Measurements from ENCODE around the gene USP1. TPM values are rescaled to one million over a fixed set of nuclear protein-coding genes. Genes with fewer than 3 reads are reported as not detected.

The USP1 gene
- total RNA-seq, 4 donors from 2014 or later, result 16.9 to 93.5 (median 41.5) TPM

DNA sequence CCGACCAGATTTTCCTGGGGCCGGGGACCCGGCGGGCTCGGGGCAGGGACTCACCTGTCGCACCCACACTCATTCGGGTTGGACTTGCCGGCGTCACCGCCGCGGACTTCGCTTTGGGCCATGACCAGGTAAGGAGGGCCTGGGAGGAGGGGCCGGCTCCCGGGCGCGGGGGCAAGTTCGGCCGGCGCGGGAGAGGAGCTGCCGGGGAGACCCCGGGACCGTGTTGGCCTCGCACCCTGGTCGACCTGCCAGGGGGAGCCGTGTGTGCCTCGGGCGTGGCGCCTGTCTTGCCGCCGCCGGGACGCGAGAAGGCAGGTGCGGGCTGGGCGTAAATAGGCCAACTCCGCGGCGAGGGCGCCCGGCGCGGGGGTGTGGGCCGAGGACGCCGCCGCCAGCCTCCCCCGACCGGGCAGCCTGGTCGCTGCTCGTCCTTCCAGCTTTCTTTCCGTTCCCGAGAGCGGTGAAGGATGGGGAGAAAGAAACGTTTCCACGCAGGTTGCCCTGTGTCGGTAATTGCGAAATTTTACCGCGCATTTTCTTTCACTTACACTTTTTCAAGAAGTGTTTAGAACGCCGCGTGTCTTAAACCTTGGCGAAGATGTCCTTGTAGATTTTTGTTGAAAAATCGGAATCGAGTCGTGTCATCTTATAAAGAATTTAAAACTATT is 558 bp downstream of the USP1 start:
- DNase-seq, result peak in 1 of 2 donors; percentile 40
- no peaks in the 10 kb centered on the region for H3K36me3 ChIP-seq
- H3K27ac ChIP-seq, result peak overlapping the region; percentile 98 to 99
- intact Hi-C loops (cut with DNase I; ENCODE audit: low total_unique reads), result no loop called here
- peak overlapping the region; percentile 94 to 98 for H3K4me3 ChIP-seq
- H3K4me1 ChIP-seq, result peaks cover 0 to 5% of the 10 kb centered on the region in 2 donors
- no peaks in the 10 kb centered on the region for H3K27me3 ChIP-seq
- H3K9me3 ChIP-seq, result no peaks in the 10 kb centered on the region
- no peak for TF ChIP-seq POLR2A (IDR thresholded peaks at IDR 0.05)

DNA sequence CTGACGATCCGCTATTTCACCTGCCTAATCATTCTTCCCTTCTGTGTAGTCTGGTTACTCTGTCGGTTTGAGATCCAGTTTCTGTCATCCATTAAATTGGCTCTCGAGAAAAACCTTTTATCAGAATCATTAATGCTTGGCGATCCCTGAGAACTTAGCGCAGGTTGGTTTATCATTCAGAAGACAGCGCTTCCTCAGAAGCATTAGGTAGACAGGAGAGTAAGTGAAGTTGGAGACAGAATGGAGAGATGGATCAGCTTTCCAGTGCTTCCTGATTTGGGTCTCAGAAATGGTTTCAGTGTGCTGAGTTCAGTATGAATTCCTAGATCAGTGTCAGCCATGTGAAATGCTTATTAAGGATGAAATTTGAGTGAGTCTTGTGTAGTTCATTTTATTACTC is 1.3 kb downstream of the USP1 start:
- Histone ChIP-seq H3K4me1 (peaks cover 0 to 5% of the 10 kb centered on the region in 2 donors), H3K27ac (peak overlapping the region; percentile 98 to 99), H3K36me3 (no peaks in the 10 kb centered on the region), H3K4me3 (peak overlapping the region; percentile 94 to 98), H3K9me3 (no peaks in the 10 kb centered on the region), H3K27me3 (no peaks in the 10 kb centered on the region)
- intact Hi-C loops (cut with DNase I; ENCODE audit: low total_unique reads), result no loop called here
- DNase-seq, result no peak
- TF ChIP-seq POLR2A (IDR thresholded peaks at IDR 0.05), result no peak
- TF ChIP-seq, protein P1, sequence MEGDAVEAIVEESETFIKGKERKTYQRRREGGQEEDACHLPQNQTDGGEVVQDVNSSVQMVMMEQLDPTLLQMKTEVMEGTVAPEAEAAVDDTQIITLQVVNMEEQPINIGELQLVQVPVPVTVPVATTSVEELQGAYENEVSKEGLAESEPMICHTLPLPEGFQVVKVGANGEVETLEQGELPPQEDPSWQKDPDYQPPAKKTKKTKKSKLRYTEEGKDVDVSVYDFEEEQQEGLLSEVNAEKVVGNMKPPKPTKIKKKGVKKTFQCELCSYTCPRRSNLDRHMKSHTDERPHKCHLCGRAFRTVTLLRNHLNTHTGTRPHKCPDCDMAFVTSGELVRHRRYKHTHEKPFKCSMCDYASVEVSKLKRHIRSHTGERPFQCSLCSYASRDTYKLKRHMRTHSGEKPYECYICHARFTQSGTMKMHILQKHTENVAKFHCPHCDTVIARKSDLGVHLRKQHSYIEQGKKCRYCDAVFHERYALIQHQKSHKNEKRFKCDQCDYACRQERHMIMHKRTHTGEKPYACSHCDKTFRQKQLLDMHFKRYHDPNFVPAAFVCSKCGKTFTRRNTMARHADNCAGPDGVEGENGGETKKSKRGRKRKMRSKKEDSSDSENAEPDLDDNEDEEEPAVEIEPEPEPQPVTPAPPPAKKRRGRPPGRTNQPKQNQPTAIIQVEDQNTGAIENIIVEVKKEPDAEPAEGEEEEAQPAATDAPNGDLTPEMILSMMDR (IDR thresholded peaks at IDR 0.05), result no peak

DNA sequence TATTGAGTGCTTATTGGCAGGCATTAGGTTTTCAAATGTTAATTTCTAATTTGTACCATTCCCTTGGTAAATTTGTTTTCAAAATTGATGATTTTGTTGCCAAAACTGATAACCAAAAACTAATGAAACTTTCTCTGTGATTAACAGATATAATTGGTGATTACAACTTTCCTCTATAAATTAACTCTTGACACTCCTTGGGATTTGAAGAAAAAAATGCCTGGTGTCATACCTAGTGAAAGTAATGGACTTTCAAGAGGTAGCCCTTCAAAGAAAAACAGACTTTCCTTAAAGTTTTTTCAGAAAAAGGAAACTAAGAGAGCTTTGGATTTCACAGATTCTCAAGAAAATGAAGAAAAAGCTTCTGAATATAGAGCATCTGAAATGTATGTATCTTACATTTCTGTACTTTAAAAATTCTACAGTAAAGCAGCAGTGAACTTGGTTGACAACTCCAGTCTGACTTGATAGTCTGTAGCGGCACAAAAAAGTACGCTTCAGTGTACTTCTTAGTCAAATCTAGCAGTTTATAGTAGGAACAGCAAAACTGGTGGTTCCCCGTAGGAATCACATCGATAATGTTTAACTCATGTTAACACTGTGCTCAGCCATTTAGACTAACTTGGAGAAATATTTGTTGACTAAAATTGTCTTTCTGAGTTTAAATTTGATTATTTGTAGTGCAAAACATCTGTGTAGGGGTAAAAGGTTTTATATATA is 3.0 kb downstream of the USP1 start:
- no peaks in the 10 kb centered on the region for H3K36me3 ChIP-seq
- H3K27me3 ChIP-seq, result no peaks in the 10 kb centered on the region
- no peak overlapping the region for H3K4me3 ChIP-seq
- no peak for DNase-seq
- H3K4me1 ChIP-seq, result peaks cover 0 to 5% of the 10 kb centered on the region in 2 donors
- intact Hi-C loops (cut with DNase I; ENCODE audit: low total_unique reads), result no loop called here
- no peaks in the 10 kb centered on the region for H3K9me3 ChIP-seq
- no peak for TF ChIP-seq POLR2A (IDR thresholded peaks at IDR 0.05)
- H3K27ac ChIP-seq, result no peak overlapping the region

- no peak for DNase-seq
- H3K4me1 ChIP-seq, result no peaks in the 10 kb centered on the region
- H3K27ac ChIP-seq, result no peak overlapping the region
- TF ChIP-seq, protein P1 (IDR thresholded peaks at IDR 0.05), result no peak
- no peak for TF ChIP-seq POLR2A (IDR thresholded peaks at IDR 0.05)
- no peaks in the 10 kb centered on the region for H3K9me3 ChIP-seq
- no peaks in the 10 kb centered on the region for H3K27me3 ChIP-seq
- intact Hi-C loops (cut with DNase I; ENCODE audit: low total_unique reads), result no loop called here
- no peaks in the 10 kb centered on the region for H3K36me3 ChIP-seq
- no peak overlapping the region for H3K4me3 ChIP-seq
Observed at GRCh38 chr1:62444701-62445100, 7.9 kb downstream of the USP1 start.

DNA sequence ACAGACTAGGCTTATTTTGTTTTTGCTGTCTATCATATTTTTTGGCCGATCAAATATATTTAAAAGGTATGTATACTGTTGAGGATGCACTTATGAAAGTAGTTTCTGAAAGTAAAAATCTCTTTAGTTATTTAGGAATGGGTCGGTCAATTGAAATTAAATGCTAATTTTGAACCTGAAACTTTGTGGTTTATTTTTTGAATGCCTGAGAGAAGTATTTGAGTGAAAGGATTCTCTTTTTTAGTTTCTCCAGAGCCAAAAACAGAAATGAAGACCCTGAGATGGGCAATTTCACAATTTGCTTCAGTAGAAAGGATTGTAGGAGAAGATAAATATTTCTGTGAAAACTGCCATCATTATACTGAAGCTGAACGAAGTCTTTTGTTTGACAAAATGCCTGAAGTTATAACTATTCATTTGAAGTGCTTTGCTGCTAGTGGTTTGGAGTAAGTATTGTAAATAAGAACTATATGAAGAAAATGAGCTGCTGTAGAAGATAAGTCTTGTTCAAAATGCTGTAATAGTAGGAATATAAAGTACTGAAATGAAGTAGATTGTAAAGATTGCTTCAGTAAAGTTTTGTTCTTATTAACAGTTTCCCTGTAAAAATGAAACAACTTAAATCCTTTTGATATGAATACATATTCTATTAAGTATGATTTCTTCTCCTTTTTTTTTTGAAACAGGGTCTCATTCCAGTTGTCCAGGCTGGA is 11.5 kb downstream of the USP1 start:
- no peaks in the 10 kb centered on the region for H3K36me3 ChIP-seq
- TF ChIP-seq, protein P1 (IDR thresholded peaks at IDR 0.05), result no peak
- no peak for TF ChIP-seq POLR2A (IDR thresholded peaks at IDR 0.05)
- H3K4me3 ChIP-seq, result no peak overlapping the region

DNA sequence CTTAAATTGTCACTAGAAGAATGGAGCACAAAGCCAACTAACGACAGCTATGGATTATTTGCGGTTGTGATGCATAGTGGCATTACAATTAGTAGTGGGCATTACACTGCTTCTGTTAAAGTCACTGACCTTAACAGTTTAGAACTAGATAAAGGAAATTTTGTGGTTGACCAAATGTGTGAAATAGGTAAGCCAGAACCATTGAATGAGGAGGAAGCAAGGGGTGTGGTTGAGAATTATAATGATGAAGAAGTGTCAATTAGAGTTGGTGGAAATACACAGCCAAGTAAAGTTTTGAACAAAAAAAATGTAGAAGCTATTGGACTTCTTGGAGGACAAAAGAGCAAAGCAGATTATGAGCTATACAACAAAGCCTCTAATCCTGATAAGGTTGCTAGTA is 13.5 kb downstream of the USP1 start:
- H3K27ac ChIP-seq, result no peak overlapping the region
- no peak for DNase-seq
- H3K27me3 ChIP-seq, result no peaks in the 10 kb centered on the region
- H3K4me3 ChIP-seq, result no peak overlapping the region
- TF ChIP-seq, protein P1 (IDR thresholded peaks at IDR 0.05), result no peak
- TF ChIP-seq POLR2A (IDR thresholded peaks at IDR 0.05), result no peak
- H3K4me1 ChIP-seq, result no peaks in the 10 kb centered on the region
- intact Hi-C loops (cut with DNase I; ENCODE audit: low total_unique reads), result no loop called here
- no peaks in the 10 kb centered on the region for H3K9me3 ChIP-seq
- H3K36me3 ChIP-seq, result no peaks in the 10 kb centered on the region

More for the DNA sequence above, 11.5 kb downstream of the USP1 start:
- no peak for DNase-seq
- H3K4me1 ChIP-seq, result no peaks in the 10 kb centered on the region
- H3K27ac ChIP-seq, result no peak overlapping the region
- intact Hi-C loops (cut with DNase I; ENCODE audit: low total_unique reads), result no loop called here
- H3K9me3 ChIP-seq, result no peaks in the 10 kb centered on the region
- no peaks in the 10 kb centered on the region for H3K27me3 ChIP-seq
